DMS 273 (cell line): ENCODE results near the gene MGAT5.

Experiments used
- DNase-seq: peaks from one replicate; lab custom pipeline; 2025; ENCODE audit not compliant: unreplicated experiment; lab: John Stamatoyannopoulos, UW

MGAT5 gene

GRCh38 chr2:134393075-134393461 is 139.2 kb downstream of the MGAT5 start:
- peak; percentile 28 for DNase-seq

GRCh38 chr2:134395779-134396178 is 141.9 kb downstream of the MGAT5 start:
- no peak for DNase-seq

- DNase-seq: no peak
These were observed 142.6 kb downstream of the MGAT5 start for GRCh38 chr2:134396493-134396892.

- no peak for DNase-seq
These were observed 143.4 kb downstream of the MGAT5 start for GRCh38 chr2:134397146-134397896.

- DNase-seq: no peak
These were observed 144.4 kb downstream of the MGAT5 start for GRCh38 chr2:134398300-134398699.

GRCh38 chr2:134399096-134399495 is 145.2 kb downstream of the MGAT5 start:
- no peak for DNase-seq

GRCh38 chr2:134401081-134401497 is 147.2 kb downstream of the MGAT5 start:
- peak; percentile 93 for DNase-seq

- DNase-seq: no peak
These were observed 147.9 kb downstream of the MGAT5 start for GRCh38 chr2:134401789-134402188.

GRCh38 chr2:134402410-134402809 is 148.5 kb downstream of the MGAT5 start:
- peak; percentile 34 for DNase-seq

GRCh38 chr2:134405611-134406081 is 151.8 kb downstream of the MGAT5 start:
- DNase-seq: no peak

- DNase-seq: no peak
These were observed 152.4 kb downstream of the MGAT5 start for GRCh38 chr2:134406311-134406710.

- DNase-seq: no peak
These were observed 152.9 kb downstream of the MGAT5 start for GRCh38 chr2:134406736-134407135.

GRCh38 chr2:134407154-134407890 is 153.4 kb downstream of the MGAT5 start:
- no peak for DNase-seq

- peak; percentile 6 for DNase-seq
These were observed 154.5 kb downstream of the MGAT5 start for GRCh38 chr2:134408386-134408785.

- no peak for DNase-seq
These were observed 154.9 kb downstream of the MGAT5 start for GRCh38 chr2:134408791-134409190.

- no peak for DNase-seq
These were observed 156.1 kb downstream of the MGAT5 start for GRCh38 chr2:134410006-134410405.

- DNase-seq: no peak
These were observed 157.0 kb downstream of the MGAT5 start for GRCh38 chr2:134410831-134411231.

GRCh38 chr2:134411279-134411827 is 157.5 kb downstream of the MGAT5 start:
- DNase-seq: peak; percentile 69

- DNase-seq: peak; percentile 86
These were observed 158.2 kb downstream of the MGAT5 start for GRCh38 chr2:134411828-134412638.

- DNase-seq: no peak
These were observed 158.7 kb downstream of the MGAT5 start for GRCh38 chr2:134412639-134412999.

- DNase-seq: no peak
These were observed 159.6 kb downstream of the MGAT5 start for GRCh38 chr2:134413430-134413829.
